COLO829 (cell line): ENCODE measurements around the gene KRTAP10-8.
"Not testable (repeated sequence)": the region's sequence is repeated elsewhere in the genome, so short reads cannot be mapped to it uniquely, and the experiment has no call there.

Source experiments
- DNase-seq: peaks from one replicate; pipeline ENCODE4 v3.0.0; 2012; ENCODE audit warnings: low spot score

The KRTAP10-8 gene

GRCh38 chr21:44646366-44647221, 34.7 kb downstream of the KRTAP10-8 start, which contains the start of gene KRTAP10-11:
KRTAP10-11 (plus strand) TSS chr21:44646414; CDS start chr21:44646459, 45 bp downstream.
- not testable (repeated sequence) for DNase-seq

GRCh38 chr21:44647222-44647552, 35.3 kb downstream of the KRTAP10-8 start:
- DNase-seq: no peak

- no peak for DNase-seq
Measured at GRCh38 chr21:44648557-44649311, 36.9 kb downstream of the KRTAP10-8 start.

- DNase-seq: no peak
Measured at GRCh38 chr21:44649521-44650100, 37.7 kb downstream of the KRTAP10-8 start.

- DNase-seq: no peak
Measured at GRCh38 chr21:44650265-44650972, 38.5 kb downstream of the KRTAP10-8 start.

- DNase-seq: no peak
Measured at GRCh38 chr21:44650973-44651675, 39.2 kb downstream of the KRTAP10-8 start.

GRCh38 chr21:44653123-44653522, 41.2 kb downstream of the KRTAP10-8 start:
- no peak for DNase-seq

- no peak for DNase-seq
Measured at GRCh38 chr21:44653656-44654575, 42.0 kb downstream of the KRTAP10-8 start.

- no peak for DNase-seq
Measured at GRCh38 chr21:44654576-44655175, 42.8 kb downstream of the KRTAP10-8 start, which contains the start of gene KRTAP12-4. KRTAP12-4 (minus strand) TSS chr21:44654659; CDS start chr21:44654614, 45 bp downstream.

- no peak for DNase-seq
Measured at GRCh38 chr21:44656868-44657267, 45.0 kb downstream of the KRTAP10-8 start.

- DNase-seq: no peak
Measured at GRCh38 chr21:44657635-44658540, 46.0 kb downstream of the KRTAP10-8 start, which contains the start of gene KRTAP12-3. KRTAP12-3 (plus strand) TSS chr21:44657932; CDS start chr21:44657980, 48 bp downstream.

- no peak for DNase-seq
Measured at GRCh38 chr21:44658541-44658910, 46.6 kb downstream of the KRTAP10-8 start.

GRCh38 chr21:44658913-44659595, 47.2 kb downstream of the KRTAP10-8 start:
- DNase-seq: no peak

- DNase-seq: not testable (repeated sequence)
Measured at GRCh38 chr21:44661567-44661966, 49.7 kb downstream of the KRTAP10-8 start.
